Keratinocyte (primary cell): Measurements from ENCODE around the gene AMN.

Source experiments
- CTCF ChIP-seq, 3 experiments: IDR thresholded peaks in 1 of 3; conservative IDR thresholded peaks in 1 of 3; optimal IDR thresholded peaks in 1 of 3; 2 replicates in 2 of 3; 3 replicates in 1 of 3; pipeline versions ENCODE3 to v1.5.1; 2011; ENCODE audit warnings: low read length in 3 of 3, mild to moderate bottlenecking in 3 of 3, moderate library complexity in 2 of 3, control low read depth in 1 of 3, inconsistent platforms in 1 of 3; ENCODE audit not compliant: insufficient read depth in 2 of 3; ENCODE audit errors: extremely low read depth in 1 of 3
- EZH2 ChIP-seq: IDR thresholded peaks from one replicate; pipeline ENCODE4 v1.6.1; 2012; ENCODE audit warnings: inconsistent platforms, mild to moderate bottlenecking, low read length, moderate library complexity

DNA sequence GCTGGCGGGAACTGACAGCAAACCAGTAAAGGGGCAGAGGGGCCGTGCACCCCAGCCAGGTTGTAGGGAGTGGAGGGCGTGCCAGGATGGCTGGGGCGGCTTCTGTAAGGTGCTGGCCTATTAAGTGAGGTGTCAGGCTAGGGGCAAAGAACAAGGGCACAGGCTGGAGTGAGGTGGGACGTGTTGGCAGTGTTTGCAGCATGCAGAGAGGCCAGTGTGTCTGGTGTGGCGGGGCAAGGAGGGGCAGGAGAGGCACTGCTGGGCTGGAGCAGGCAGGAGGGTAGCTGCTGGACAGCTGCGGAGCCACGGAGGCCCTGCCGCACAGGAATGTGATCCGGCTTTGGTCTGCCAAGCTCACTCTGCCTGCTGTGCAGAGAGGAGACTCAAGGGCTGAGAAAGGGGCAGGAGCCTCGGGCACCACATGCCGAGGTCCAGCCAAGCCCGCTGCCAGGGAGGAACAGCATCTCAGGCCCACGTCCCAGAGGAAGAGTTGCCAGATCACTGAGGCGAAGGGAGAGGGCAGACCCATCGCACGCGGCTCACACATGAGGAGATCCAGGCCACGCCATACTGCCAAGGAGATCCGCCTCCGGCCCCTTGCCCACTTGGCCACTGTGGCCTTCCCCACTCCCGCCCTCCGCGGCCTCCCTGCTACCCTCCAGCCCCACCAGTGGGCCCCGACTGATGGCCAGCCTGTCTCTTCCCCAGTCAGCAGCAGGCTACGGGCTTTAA is 46.8 kb downstream of the AMN start:
- TF ChIP-seq CTCF (optimal IDR thresholded peaks at IDR 0.05 in 1 of 3, IDR thresholded peaks at IDR 0.05 in 1 of 3, conservative IDR thresholded peaks at IDR 0.05 in 1 of 3; ENCODE audit: extremely low read depth in 1 of 3, insufficient read depth in 2 of 3, low read length in 3 of 3) (no peak), EZH2 (no peak)
